Stomach (tissue), 4 donors: ENCODE measurements around the gene DMWD.

ENCODE experiments used
- POLR2AphosphoS5 ChIP-seq, 3 donors: sonication (generic); formaldehyde crosslinking; IDR thresholded peaks; one replicate each; pipeline ENCODE4 v1.6.1; 2016; ENCODE audit warnings: antibody characterized with exemption in 3 of 3
- TF ChIP-seq, protein P1 (sequence below), 7 experiments: fragments of 450-650 bp in 4 of 7; fragments of 200-600 bp in 3 of 7; sonication (generic) in 3 of 7; IDR thresholded peaks; one replicate each; pipeline ENCODE4 v1.5.1; 2016 to 2019; ENCODE audit warnings: antibody characterized with exemption in 7 of 7, control low read depth in 2 of 7, mild to moderate bottlenecking in 1 of 7

DNA sequence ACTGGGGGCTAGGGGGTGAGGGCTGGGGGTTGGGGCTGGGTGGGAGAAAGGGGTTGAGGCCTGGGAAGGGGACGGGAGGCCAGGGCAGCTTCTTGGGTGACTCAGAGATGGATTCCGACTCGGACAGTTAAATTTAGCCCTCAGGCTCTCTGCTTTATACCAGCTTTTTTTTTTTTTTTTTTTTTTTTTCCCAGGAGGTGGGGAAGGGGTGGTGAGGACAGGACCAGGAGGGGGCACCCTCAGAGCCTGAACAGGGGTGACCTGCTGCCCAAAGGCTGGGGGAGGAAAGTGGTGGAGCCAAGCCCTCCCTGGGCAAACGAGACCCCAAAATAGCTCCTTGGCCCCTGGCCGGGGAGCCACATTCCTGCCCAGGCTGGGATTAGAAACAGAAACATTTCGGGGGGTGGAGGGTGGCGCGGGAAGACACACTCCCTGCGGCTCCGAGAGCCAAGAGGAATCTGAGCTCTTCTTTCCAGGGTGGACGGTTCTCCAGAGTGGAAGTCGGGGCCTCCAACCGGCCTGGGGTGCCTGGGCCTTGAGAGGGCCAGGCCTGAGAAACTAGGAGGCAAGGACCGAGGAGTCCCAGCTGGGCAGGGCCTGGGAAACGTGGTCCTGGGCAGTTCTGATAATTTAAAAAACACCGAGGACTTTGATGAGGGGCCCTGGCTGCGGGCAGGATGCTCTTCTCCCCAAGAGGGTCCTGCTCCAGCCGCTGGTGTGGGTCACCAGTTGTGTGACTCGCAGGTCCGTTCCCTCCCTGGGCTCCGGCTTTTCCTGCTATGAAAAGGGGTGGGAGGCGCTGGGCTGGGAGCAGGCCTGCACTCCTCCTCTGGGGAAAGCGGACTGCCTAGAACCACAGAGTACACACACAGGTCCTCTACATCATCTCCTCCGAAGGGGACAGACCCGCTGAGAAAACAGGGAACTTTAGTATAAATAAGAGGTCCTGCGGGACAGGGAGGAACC lies 9.5 kb downstream of the DMWD start:
- TF ChIP-seq, protein P1, sequence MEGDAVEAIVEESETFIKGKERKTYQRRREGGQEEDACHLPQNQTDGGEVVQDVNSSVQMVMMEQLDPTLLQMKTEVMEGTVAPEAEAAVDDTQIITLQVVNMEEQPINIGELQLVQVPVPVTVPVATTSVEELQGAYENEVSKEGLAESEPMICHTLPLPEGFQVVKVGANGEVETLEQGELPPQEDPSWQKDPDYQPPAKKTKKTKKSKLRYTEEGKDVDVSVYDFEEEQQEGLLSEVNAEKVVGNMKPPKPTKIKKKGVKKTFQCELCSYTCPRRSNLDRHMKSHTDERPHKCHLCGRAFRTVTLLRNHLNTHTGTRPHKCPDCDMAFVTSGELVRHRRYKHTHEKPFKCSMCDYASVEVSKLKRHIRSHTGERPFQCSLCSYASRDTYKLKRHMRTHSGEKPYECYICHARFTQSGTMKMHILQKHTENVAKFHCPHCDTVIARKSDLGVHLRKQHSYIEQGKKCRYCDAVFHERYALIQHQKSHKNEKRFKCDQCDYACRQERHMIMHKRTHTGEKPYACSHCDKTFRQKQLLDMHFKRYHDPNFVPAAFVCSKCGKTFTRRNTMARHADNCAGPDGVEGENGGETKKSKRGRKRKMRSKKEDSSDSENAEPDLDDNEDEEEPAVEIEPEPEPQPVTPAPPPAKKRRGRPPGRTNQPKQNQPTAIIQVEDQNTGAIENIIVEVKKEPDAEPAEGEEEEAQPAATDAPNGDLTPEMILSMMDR (IDR thresholded peaks at IDR 0.05), result no peak
- TF ChIP-seq POLR2AphosphoS5 (IDR thresholded peaks at IDR 0.05), result peak in 2 of 3 donors; percentile 32 to 43
